DOHH2 (cell line): ENCODE results near the gene POLR1H.

Source experiments
- H3F3A ChIP-seq: fragments of 200-600 bp; sonication (generic), shearing (Covaris generic); 2 replicates; pipeline ENCODE4 v1.6.0; 2016; ENCODE audit warnings: antibody characterized with exemption, mild to moderate bottlenecking; ENCODE audit not compliant: control insufficient read depth, insufficient read depth
- H3K27ac ChIP-seq: fragments of 200-600 bp; sonication (generic); 2 replicates; pipeline ENCODE4 v1.5.1; 2014; ENCODE audit warnings: low read depth, mild to moderate bottlenecking, low read length, moderate library complexity
- H3K27me3 ChIP-seq: fragments of 200-600 bp; sonication (generic); 2 replicates; pipeline ENCODE4 v1.6.1; 2014; ENCODE audit warnings: mild to moderate bottlenecking, low read length, mixed read lengths; ENCODE audit not compliant: control insufficient read depth
- H3K36me3 ChIP-seq: fragments of 200-600 bp; sonication (generic); 2 replicates; pipeline ENCODE4 v1.6.1; 2014; ENCODE audit warnings: mild to moderate bottlenecking, low read length, moderate library complexity, mixed read lengths; ENCODE audit not compliant: control insufficient read depth
- H3K4me1 ChIP-seq: fragments of 200-600 bp; sonication (generic); 2 replicates; pipeline ENCODE4 v1.6.1; 2014; ENCODE audit warnings: mild to moderate bottlenecking, low read length, mixed read lengths; ENCODE audit not compliant: control insufficient read depth
- H3K4me2 ChIP-seq: fragments of 200-600 bp; sonication (generic); 2 replicates; pipeline ENCODE4 v1.6.0; 2014; ENCODE audit warnings: mild to moderate bottlenecking, low read length, moderate library complexity
- H3K4me3 ChIP-seq: fragments of 200-600 bp; sonication (generic); 2 replicates; pipeline ENCODE4 v1.5.1; 2014; ENCODE audit warnings: mild to moderate bottlenecking, low read length, mixed read lengths
- H3K79me2 ChIP-seq: fragments of 200-600 bp; sonication (generic); 2 replicates; pipeline ENCODE4 v1.6.1; 2014; ENCODE audit warnings: mild to moderate bottlenecking, low read length, mixed read lengths; ENCODE audit not compliant: control insufficient read depth
- H3K9me2 ChIP-seq: fragments of 200-600 bp; sonication (generic); replicated peaks from 2 replicates; pipeline ENCODE4 v1.6.1; 2014; ENCODE audit warnings: mild to moderate bottlenecking, low read length, mixed read lengths; ENCODE audit not compliant: control insufficient read depth
- H3K9me3 ChIP-seq: fragments of 200-600 bp; sonication (generic); 2 replicates; pipeline ENCODE4 v1.6.1; 2014; ENCODE audit warnings: antibody characterized with exemption, low read length, mixed read lengths; ENCODE audit not compliant: control insufficient read depth, insufficient read depth
- H4K20me1 ChIP-seq: fragments of 200-600 bp; sonication (generic); 2 replicates; pipeline ENCODE4 v1.6.0; 2014; ENCODE audit warnings: low read depth, mild to moderate bottlenecking, antibody characterized with exemption, low read length, moderate library complexity; ENCODE audit not compliant: control insufficient read depth, insufficient read depth
- CTCF ChIP-seq: fragments of 200-600 bp; sonication (generic); IDR thresholded peaks from one replicate; pipeline ENCODE4 v1.5.1; 2014; ENCODE audit warnings: antibody characterized with exemption, mild to moderate bottlenecking, low read depth, low read length; ENCODE audit not compliant: poor library complexity, severe bottlenecking
- EZH2phosphoT487 ChIP-seq: fragments of 200-600 bp; sonication (generic); IDR thresholded peaks from 2 replicates; pipeline ENCODE4 v1.6.1; 2017; ENCODE audit warnings: borderline replicate concordance, mild to moderate bottlenecking, antibody characterized with exemption, low read length, moderate library complexity, mixed read lengths

The POLR1H gene

GRCh38 chr6:30047220-30047619 is 13.8 kb upstream of the POLR1H start:
- no peak overlapping the region for H3K4me2 ChIP-seq
- peaks cover 2% of the 10 kb centered on the region; the same call in 1 of the 2 replicates for H3K36me3 ChIP-seq

DNA sequence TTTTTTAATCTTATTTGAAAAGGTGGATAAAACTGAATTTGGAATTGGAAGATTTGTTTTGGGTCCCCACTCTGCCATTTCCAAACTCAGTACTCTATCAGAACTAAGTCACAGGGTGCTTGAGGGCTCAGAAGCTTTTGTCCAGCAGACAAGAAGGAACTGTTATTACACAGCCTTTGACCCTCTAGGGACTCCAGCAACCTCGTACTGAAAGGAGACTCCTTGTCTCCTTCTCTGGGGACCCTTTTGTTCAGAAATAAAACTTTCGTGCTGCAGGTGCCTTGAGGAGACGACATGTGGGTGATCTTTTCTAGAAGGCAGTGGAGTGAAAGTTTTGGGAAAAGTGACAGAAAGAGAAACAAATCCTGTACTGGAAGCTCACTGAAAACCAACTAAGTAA is 7.4 kb upstream of the POLR1H start:
- Histone ChIP-seq H3K27me3 (no peaks in the 10 kb centered on the region), H3K4me1 (no peaks in the 10 kb centered on the region), H3K4me2 (no peak overlapping the region), H3K9me2 (no peaks in the 10 kb centered on the region), H3K4me3 (no peak overlapping the region), H3K9me3 (no peaks in the 10 kb centered on the region), H3K79me2 (no peaks in the 10 kb centered on the region), H3K36me3 (peaks cover 36% of the 10 kb centered on the region), H3K27ac (no peak overlapping the region), H3F3A (no peaks in the 10 kb centered on the region; the same call in 1 of the 2 replicates), H4K20me1 (no peaks in the 10 kb centered on the region; the same call in 1 of the 2 replicates)
- TF ChIP-seq CTCF (no peak), EZH2phosphoT487 (no peak)

More at GRCh38 chr6:30047220-30047619, 13.8 kb upstream of the POLR1H start:
- Histone ChIP-seq H3K79me2 (no peaks in the 10 kb centered on the region), H4K20me1 (no peaks in the 10 kb centered on the region; the same call in 1 of the 2 replicates), H3K4me3 (no peak overlapping the region), H3K4me1 (no peaks in the 10 kb centered on the region), H3K27me3 (no peaks in the 10 kb centered on the region), H3K9me2 (no peaks in the 10 kb centered on the region), H3F3A (no peaks in the 10 kb centered on the region; the same call in 1 of the 2 replicates), H3K27ac (no peak overlapping the region), H3K9me3 (no peaks in the 10 kb centered on the region)
- TF ChIP-seq CTCF (no peak), EZH2phosphoT487 (no peak)

DNA sequence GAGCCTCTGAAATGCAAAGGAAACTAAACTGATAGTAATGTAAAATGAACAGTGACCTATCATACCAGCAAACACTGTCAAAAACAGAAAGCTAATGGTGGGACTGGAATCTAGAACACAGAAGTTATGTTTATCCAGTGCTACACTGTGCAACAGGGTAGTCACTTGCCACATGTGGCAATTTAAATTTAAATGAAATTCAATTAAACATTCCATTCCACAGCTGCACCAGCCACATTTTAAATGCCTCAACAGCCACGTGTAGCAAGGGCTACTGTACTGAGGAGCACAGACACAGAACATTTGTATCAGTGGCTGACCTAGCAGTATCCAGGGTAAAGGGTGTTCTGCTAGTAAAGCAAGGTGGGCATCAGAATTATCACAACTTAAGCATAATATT is 5.6 kb upstream of the POLR1H start:
- no peaks in the 10 kb centered on the region; the same call in 1 of the 2 replicates for H4K20me1 ChIP-seq
- H3K4me1 ChIP-seq, result peaks cover 10% of the 10 kb centered on the region
- H3K36me3 ChIP-seq, result peaks cover 40% of the 10 kb centered on the region
- H3F3A ChIP-seq, result no peaks in the 10 kb centered on the region; the same call in 1 of the 2 replicates
- no peak overlapping the region for H3K4me3 ChIP-seq
- no peaks in the 10 kb centered on the region for H3K9me3 ChIP-seq
- H3K9me2 ChIP-seq, result no peaks in the 10 kb centered on the region
- H3K27me3 ChIP-seq, result no peaks in the 10 kb centered on the region
- H3K4me2 ChIP-seq, result no peak overlapping the region
- no peak overlapping the region for H3K27ac ChIP-seq
- peaks cover 15% of the 10 kb centered on the region for H3K79me2 ChIP-seq
- TF ChIP-seq CTCF (no peak), EZH2phosphoT487 (no peak)
